ENCODE results near the gene RABL2A.
"Not testable (repeated sequence)": the region's sequence is repeated elsewhere in the genome, so short reads cannot be mapped to it uniquely, and the experiment has no call there.

Gene RABL2A

DNA sequence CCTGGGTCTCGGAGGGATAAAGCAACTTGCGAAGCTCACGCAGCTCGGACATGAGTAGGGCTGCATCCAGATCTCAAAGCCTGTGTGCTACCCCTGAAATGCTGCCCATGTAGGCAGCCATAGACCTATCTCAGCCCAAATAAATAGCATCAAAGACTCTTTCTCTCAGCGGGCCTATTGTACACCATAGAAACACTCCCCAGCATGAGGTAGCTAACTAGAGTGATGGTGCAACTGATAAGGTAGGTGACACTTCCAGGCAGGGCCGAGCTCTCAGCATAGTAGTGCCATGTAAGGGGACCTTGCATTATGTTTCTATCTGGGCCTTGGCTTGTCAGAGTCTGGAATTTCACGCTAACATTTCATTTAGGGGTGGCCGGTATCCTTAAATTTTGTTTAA is 52.4 kb downstream of the RABL2A start:
- DNase-seq = no peak

DNA sequence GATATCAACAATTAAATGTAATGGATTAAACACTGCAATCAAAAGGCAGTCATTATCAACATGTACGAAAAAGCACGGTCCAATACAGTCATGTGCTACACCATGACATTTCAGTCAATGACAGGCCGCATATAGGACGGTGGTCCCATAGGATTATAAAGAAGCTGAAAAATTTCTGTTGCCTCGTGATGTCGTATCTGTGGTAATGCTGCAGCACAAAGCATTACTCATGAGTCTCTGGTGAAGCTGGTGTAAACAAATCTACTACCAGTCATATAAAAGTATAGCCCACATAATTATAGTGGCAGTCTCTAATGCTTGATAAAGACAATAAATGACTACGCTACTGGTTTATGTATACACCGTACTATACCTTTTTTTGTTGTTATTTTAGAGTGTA is 58.4 kb downstream of the RABL2A start:
- no peak for DNase-seq

DNA sequence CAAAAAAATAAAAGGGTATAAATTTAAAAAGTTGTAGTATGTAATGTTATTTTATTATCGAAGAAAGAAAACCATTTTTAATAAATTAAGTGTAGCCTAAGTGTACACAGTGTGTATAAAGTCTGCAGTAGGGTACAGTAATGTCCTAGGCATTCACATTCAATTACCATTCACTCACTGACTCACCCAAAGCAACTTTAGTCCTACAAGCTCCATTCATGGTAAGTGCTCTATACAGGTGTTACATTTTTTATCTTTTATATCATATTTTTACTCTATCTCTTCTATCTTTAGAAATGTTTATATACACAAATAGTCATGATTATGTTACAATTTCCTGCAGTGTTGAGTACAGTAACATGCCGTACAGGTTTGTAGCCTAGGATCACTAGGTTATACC is 59.5 kb downstream of the RABL2A start:
- DNase-seq = no peak

DNA sequence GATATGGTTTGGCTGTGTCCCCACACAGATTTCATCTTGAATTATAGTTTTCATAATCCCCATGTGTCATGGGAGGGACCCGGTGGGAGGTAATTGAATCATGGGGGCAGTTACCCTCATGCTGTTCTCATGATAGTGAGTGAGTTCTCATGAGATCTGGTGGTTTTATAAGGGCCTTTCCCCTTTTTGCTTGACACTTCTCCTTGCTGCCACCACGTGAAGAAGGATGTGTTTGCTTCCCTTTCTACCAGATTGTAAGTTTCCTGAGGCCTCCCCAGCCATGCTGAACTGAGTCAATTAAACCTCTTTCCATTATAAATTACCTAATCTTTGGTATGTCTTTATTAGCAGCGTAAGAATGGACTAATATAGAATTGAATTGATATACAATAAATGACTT is 63.8 kb downstream of the RABL2A start:
- not testable (repeated sequence) for DNase-seq

Data from anterior cingulate cortex (tissue), 58 donors.